Measurements from ENCODE around the gene HIGD1C.
"Not testable (repeated sequence)": the region's sequence is repeated elsewhere in the genome, so short reads cannot be mapped to it uniquely, and the experiment has no call there.

HIGD1C gene

GRCh38 chr12:50934371-50934851 lies 17.9 kb upstream of the HIGD1C start:
- no peak for DNase-seq

GRCh38 chr12:50934981-50935807 lies 17.1 kb upstream of the HIGD1C start:
- DNase-seq: no peak

- no peak for DNase-seq
These were observed 15.4 kb upstream of the HIGD1C start for GRCh38 chr12:50936821-50937530.

DNA sequence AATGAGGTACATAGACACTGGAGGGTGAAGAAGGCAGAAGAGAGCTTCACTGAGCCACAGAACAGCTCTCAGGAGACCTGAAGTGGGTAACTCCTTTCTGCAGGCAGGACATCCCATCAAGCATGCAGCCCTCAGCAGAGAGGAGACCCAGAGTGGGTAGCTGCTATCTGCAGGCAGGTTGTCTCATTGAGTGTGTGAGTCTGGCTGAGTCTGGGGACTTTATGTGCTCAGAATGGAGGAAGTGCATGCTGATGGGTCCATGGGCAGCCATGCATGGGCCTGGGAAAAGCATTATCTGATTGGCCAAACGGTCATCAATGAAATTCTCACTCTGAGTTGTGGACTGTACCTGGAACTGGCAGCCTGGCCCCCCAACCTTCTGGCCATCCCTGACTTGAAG lies 14.7 kb upstream of the HIGD1C start:
- DNase-seq: no peak

- no peak for DNase-seq
These were observed 4.3 kb upstream of the HIGD1C start for GRCh38 chr12:50947933-50948626.

DNA sequence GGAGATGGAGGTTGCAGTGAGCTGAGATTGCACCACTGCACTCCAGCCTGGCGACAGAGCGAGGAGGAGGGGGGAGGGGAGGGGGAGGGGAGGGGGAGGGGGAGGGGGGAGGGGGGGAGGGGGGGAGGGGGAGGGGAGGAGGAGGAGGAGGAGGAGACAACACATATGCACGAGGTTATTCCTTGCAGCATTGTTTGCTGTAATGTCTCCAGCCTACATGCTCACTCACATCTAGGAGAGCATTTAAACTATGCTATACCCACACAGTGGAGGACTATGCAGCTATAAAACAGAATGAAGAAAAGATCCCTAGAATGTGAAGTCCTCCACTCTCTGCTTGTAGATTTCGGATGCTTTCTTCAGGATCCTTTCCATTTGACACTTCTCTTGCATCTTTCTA lies 3.5 kb upstream of the HIGD1C start:
- no peak for DNase-seq

DNA sequence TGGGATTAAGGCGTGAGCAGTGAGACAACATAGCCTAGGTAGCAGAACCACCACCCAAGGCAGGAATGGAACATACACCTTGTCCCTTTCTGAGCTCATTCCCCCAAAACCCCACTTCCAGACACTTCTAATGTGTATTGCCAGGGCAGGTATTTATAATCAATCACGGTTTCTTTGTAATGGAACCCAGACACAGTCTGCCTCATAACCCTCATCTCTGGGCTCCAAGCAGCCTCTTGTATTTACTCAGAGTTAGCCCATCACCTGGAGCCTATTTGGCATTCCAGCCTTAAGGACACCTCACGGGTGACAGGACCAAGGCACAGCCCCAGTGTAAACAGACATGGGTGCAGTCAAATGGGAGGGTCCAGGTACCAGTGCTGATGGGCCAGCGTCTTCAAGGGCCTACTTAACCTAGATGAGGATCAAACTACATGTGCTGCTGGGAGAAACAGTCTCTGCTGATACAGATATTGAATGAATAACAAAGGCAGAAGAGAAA lies 2.5 kb upstream of the HIGD1C start:
- no peak for DNase-seq

- DNase-seq: no peak
These were observed 1.2 kb upstream of the HIGD1C start for GRCh38 chr12:50951112-50951511.

- DNase-seq: no peak
These were observed 703 bp downstream of the HIGD1C start for GRCh38 chr12:50953047-50953446.

GRCh38 chr12:50954789-50955188 lies 2.4 kb downstream of the HIGD1C start:
- DNase-seq: not testable (repeated sequence)

DNA sequence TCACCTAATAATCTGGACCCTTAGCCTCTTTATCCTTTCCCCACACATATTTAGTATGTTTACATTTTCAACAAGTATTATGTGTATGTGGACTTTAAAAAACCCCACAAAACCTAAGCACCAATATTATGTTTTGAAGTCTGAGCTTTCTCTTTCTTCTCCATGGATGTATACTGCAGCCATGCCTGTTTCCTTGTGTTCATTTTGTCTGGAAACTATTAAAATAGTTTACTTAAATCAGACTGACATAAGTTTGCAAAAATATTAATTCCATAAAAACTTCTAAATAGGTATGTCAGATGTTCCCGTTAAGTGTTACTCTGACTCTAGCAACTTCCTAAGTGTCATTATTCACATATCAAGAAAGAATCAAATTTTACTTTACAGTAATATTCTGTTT lies 2.9 kb downstream of the HIGD1C start:
- no peak for DNase-seq

DNA sequence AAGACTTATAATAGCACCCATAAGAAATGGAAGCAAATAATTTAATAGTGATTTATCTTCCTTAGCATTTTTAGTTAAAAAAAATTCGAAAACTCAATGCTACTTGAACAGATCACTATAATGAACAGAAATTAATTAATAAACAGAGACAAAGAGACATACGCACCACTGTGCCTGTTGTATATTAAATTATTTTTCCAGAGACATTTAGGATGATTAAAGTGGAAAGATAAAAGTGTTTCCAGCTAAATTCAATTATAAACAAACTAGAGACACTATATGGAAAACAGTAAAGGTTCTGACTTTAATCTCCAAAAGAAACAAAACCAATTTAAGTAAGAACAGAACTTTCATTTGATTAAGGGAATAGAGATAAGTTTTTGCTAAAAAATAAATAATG lies 3.4 kb downstream of the HIGD1C start:
- no peak for DNase-seq

- DNase-seq: no peak
These were observed 7.8 kb downstream of the HIGD1C start for GRCh38 chr12:50960130-50960529.

DNA sequence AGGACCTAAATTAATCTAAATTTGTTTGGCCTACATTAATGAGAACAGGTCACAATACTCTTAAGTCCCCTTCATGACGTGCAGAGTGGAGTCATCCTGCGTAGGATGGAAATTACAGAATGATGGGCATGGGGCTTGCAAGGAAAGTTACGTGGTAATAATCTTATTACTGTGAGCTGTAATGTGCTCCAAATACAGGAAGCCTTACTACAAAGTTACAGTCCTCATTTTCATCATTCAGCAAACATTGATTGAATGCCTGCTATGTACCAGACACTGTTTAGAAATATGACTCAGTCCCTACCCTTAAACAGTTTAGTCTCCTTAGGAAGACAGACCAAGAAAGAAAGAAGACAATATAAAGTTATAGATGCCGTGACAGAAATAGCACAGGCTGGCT lies 9.4 kb downstream of the HIGD1C start:
- no peak for DNase-seq

DNA sequence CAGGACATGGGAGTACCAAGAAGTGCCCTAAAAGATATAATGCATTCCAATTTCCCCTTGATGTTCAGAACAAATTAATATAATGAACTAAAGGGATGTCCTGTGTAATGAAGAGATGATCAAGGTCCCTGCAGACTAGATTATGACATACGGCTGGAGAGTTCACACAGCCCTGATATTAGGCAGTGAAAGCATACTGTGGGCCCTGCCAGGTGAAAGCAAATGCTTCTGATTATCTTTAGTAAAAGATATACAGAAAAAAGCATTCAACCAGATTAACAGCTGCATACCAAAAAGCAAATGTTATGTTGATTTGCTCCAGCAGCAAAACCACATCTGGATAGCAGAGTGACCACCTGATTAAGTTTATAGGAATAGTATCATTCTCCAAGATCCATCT lies 12.1 kb downstream of the HIGD1C start:
- no peak for DNase-seq

DNA sequence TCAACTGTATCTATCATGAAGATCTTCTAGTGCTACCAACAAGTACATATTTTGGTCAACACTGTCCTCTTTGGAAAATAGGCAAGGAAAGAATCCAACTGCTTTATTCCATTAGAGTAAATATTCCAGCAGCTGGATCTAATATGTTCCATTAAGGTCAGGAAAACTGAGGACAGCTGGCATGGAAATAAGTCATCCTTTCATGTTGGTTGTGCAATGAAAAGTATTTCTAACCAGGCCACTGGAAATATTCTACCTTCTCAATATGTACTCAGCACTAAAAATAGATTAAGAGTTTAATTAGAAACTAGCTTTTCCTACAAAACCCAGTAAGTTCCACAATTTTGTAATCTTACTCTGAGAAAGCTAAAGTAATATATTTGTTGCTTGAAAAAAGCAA lies 19.6 kb downstream of the HIGD1C start:
- no peak for DNase-seq

DNA sequence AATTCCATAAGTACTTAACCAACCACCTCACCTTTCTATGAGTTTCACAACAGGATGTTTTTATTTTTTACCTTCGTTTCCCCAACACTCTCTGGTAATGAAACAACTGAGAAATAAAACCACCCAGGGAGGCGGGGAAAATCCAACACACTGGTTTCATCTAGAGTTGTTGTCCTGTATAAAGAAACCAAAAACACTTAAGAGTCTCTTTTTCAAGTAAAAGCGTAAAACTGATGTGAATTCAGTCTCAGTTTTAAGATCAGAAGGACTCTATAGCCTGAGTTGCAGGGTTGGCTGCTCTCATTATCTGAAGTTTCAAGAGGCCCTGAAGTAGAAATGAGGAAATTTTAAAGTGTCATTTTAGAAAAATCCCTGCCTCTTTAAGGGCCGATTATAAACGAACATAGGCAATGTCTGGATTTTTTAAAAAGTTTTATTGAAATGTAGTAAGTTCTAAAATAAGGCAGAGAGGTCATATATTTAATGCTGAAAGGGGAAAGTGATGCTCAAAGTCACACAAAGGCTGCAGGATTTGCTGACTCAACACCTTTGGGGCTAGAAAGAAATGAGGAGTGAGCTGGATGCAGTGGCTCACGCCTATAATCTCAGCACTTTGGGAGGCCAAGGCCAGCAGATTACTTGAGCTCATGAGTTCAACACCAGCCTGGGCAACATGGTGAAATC lies 27.2 kb downstream of the HIGD1C start:
- peak; percentile 61 for DNase-seq

GRCh38 chr12:50980545-50980944 lies 28.2 kb downstream of the HIGD1C start:
- DNase-seq: no peak

- no peak for DNase-seq
These were observed 29.2 kb downstream of the HIGD1C start for GRCh38 chr12:50981319-50982239.

GRCh38 chr12:50984586-50985298 lies 32.4 kb downstream of the HIGD1C start:
- DNase-seq: no peak

DNA sequence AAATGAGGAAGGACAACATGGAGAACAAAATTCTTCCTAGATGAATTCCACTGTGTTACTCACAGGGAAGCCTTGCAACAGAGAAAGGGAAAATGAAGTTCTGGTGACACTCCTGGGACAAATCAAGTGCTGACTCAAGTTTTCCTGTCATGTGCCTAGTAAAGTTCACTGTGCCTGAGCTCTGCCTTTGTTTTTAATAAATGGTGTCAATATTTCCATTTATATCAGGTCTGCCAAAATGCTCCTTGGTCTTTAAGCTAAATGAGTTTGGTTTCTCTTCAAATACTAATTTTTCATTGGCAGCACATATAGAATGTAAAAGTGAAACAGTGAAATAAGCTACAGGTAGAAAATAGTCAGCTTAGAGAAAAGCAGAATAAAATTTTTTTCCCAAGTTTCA lies 33.0 kb downstream of the HIGD1C start:
- peak; percentile 16 for DNase-seq
